A673 (cell line): ENCODE data around the gene AMIGO3. TPM values are rescaled to one million over a fixed set of nuclear protein-coding genes. Genes with fewer than 3 reads are reported as not detected.
"Not testable (repeated sequence)": the region's sequence is repeated elsewhere in the genome, so short reads cannot be mapped to it uniquely, and the experiment has no call there.

Experiments
- BruUV-seq: library from RNA; stranded (reverse); fragments of 400-500 nt; replicated peaks from 2 replicates; lab custom pipeline; 2021; lab: Mats Ljungman, UMichigan
- CTCF ChIA-PET: fragments of 300-600 bp; sonication (Branson Sonifier 250); formaldehyde crosslinking; loops from one replicate; lab custom pipeline; 2022; ENCODE audit warnings: antibody characterized with exemption; lab: Charles Lee
- POLR2A ChIA-PET: fragments of 300-600 bp; sonication (Branson Sonifier 250); formaldehyde crosslinking; loops from one replicate; lab custom pipeline; 2022; ENCODE audit warnings: antibody characterized with exemption; ENCODE audit not compliant: low non-redundant PET; lab: Charles Lee
- DNase-seq: peaks from one replicate; pipeline ENCODE4 v3.0.0-alpha.2; 2015; ENCODE audit warnings: low spot score
- H3K27ac ChIP-seq: fragments of 200-600 bp; sonication (generic); 2 replicates; pipeline ENCODE4 v1.5.1; 2016; ENCODE audit warnings: mixed run types, low read depth, mild to moderate bottlenecking, mixed read lengths, antibody characterized with exemption, low read length; ENCODE audit not compliant: poor library complexity, severe bottlenecking
- H3K27me3 ChIP-seq: fragments of 200-600 bp; sonication (generic); replicated peaks from 2 replicates; pipeline ENCODE4 v1.6.1; 2017; ENCODE audit warnings: mixed run types, low read depth, mild to moderate bottlenecking, mixed read lengths, antibody characterized with exemption, low read length; ENCODE audit not compliant: insufficient read depth, poor library complexity
- H3K36me3 ChIP-seq: fragments of 200-600 bp; sonication (generic); 2 replicates; pipeline ENCODE4 v1.6.1; 2016; ENCODE audit warnings: mixed run types, mild to moderate bottlenecking, mixed read lengths, antibody characterized with exemption, low read length; ENCODE audit not compliant: insufficient read depth, poor library complexity, severe bottlenecking
- H3K4me1 ChIP-seq: fragments of 200-600 bp; sonication (generic); 2 replicates; pipeline ENCODE4 v1.6.1; 2017; ENCODE audit warnings: mixed run types, mild to moderate bottlenecking, mixed read lengths, antibody characterized with exemption, low read length; ENCODE audit not compliant: insufficient read depth, poor library complexity, severe bottlenecking
- H3K4me3 ChIP-seq: fragments of 200-600 bp; sonication (generic); 2 replicates; pipeline ENCODE4 v1.5.1; 2016; ENCODE audit warnings: low read depth, mixed run types, mild to moderate bottlenecking, mixed read lengths, low read length; ENCODE audit not compliant: poor library complexity, severe bottlenecking
- H3K9me3 ChIP-seq: fragments of 200-600 bp; sonication (generic); 2 replicates; pipeline ENCODE4 v1.6.1; 2016; ENCODE audit warnings: mixed run types, low read depth, mild to moderate bottlenecking, mixed read lengths, antibody characterized with exemption, low read length; ENCODE audit not compliant: poor library complexity, severe bottlenecking
- EZH2 ChIP-seq: fragments of 200-600 bp; sonication (generic); IDR thresholded peaks from 2 replicates; pipeline ENCODE4 v1.6.1; 2017; ENCODE audit warnings: borderline replicate concordance, low read depth, mild to moderate bottlenecking, mixed read lengths, antibody characterized with exemption, low read length; ENCODE audit not compliant: poor library complexity, severe bottlenecking
- intact Hi-C: fragments of 100-400 bp; cut with micrococcal nuclease; formaldehyde crosslinking; loops from one replicate; pipeline ENCODE4 v1.10.0; 2022; ENCODE audit not compliant: unreplicated experiment
- total RNA-seq: library from RNA; stranded (reverse); gene quantifications from 2 replicates; pipeline ENCODE4 v1.2.3, GENCODE V29; 2021
- TF ChIP-seq, protein P1 (sequence below): fragments of 300-800, 200-600 bp; sonication (generic); conservative IDR thresholded peaks from 2 replicates; pipeline ENCODE4 v1.5.1; 2017; ENCODE audit warnings: low read depth, mild to moderate bottlenecking, antibody characterized with exemption, low read length, moderate library complexity, mixed read lengths

AMIGO3 gene
- total RNA-seq, 1 experiment from 2014 or later = not detected

DNA sequence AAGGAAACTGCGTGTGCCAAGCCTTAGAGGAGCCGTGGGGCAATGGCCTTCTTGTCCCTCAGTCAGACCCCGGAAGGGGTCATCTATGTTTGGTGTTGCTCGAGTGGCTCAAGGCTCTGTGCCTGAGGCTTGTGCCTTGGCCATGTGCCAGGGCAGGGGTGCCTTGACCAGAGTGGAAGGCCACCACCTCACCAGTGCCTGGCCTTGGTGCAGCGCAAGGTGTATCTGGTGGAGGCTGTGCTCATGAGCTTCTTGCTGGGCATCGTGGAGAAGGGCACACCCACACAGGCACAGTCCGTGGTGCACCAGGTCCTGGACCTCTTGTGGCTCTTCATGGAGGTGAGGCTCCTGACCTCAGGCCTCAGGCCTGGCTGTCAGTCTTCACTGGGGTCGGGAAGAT is 19.5 kb downstream of the AMIGO3 start:
- ChIA-PET POLR2A (no interaction called here), CTCF (no interaction called here)
- TF ChIP-seq EZH2 = no peak
- TF ChIP-seq, protein P1, sequence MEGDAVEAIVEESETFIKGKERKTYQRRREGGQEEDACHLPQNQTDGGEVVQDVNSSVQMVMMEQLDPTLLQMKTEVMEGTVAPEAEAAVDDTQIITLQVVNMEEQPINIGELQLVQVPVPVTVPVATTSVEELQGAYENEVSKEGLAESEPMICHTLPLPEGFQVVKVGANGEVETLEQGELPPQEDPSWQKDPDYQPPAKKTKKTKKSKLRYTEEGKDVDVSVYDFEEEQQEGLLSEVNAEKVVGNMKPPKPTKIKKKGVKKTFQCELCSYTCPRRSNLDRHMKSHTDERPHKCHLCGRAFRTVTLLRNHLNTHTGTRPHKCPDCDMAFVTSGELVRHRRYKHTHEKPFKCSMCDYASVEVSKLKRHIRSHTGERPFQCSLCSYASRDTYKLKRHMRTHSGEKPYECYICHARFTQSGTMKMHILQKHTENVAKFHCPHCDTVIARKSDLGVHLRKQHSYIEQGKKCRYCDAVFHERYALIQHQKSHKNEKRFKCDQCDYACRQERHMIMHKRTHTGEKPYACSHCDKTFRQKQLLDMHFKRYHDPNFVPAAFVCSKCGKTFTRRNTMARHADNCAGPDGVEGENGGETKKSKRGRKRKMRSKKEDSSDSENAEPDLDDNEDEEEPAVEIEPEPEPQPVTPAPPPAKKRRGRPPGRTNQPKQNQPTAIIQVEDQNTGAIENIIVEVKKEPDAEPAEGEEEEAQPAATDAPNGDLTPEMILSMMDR = no peak
- Histone ChIP-seq H3K36me3 (no peaks in the 10 kb centered on the region), H3K27ac (no peak overlapping the region), H3K9me3 (no peaks in the 10 kb centered on the region), H3K4me3 (no peak overlapping the region), H3K4me1 (no peaks in the 10 kb centered on the region), H3K27me3 (no peaks in the 10 kb centered on the region)
- BruUV-seq = no TSS peak
- no peak for DNase-seq
- intact Hi-C loops = loop anchor here (5.0 kb wide), 1 partner anchor 207 kb away; no protein-coding TSS in a partner anchor

DNA sequence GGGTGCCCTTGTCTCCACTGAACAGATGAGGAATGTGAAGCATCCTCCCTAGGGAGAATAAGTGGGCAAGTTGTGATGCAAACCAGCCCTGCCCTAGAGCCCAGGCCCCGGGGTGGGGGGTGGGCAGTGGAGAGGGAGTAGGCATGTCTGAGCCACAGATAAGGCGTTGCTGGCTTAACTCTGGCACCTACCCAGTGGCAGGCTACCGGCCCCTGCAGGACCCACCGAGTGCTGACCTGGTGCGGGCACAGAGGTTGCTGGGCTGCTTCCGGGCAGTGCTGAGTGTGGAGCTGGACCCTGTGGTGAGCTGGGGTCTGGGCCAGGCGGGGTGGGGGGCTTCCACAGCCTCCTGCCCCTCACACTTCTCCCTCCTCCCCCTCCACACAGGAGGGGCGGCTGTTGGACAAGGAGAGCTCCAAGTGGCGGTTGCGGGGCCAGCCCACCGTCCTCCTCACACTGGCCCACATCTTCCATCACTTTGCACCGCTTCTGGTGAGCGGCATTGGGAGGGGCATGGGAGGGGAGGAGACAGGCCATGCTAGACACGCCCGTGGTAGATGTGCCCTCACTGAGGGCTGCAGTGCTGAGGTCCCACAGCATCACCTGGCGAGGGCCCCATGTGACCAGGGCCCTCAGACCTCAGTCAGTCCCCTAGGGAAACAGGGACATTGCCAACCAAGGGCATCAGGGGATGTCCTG is 20.1 kb downstream of the AMIGO3 start:
- no peak overlapping the region for H3K27ac ChIP-seq
- CTCF ChIA-PET = no interaction called here
- no peaks in the 10 kb centered on the region for H3K27me3 ChIP-seq
- no peaks in the 10 kb centered on the region for H3K36me3 ChIP-seq
- no peak for DNase-seq
- H3K9me3 ChIP-seq = no peaks in the 10 kb centered on the region
- H3K4me1 ChIP-seq = no peaks in the 10 kb centered on the region
- BruUV-seq = no TSS peak
- POLR2A ChIA-PET = no interaction called here
- no peak for TF ChIP-seq EZH2
- TF ChIP-seq, protein P1 = no peak
- intact Hi-C loops = no loop called here
- H3K4me3 ChIP-seq = no peak overlapping the region

DNA sequence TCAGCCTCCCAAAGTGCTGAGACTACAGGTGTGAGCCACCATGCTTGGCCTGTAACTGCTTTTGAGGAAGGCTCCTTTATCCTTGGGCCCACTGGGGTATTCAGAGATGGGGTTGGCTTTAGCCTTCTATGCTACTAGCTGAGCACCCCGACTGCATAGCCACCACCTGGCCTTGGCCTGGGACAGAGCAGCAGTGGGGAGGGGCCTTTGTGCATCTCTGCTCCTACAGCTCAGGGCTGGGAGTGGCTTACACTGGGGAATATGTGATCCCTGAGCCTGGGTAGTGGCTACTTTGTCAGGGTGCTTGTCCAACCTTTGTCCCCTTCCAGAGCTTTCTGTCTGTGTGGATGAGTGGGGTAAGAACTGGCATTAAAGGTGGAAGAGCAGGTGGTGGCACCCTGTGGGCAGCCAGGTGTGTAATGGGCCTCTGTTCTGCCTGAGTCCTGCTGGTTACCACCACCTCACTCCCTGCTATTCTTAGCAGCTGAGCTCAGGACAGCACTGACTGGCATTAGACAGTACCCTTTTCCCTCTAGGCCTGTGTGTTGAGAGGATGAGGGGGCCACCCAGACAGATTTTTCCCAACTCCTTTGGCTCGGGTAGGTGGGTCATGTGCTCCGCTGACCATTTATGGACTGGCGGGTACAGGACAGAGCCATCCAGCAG is 24.0 kb downstream of the AMIGO3 start:
- H3K27me3 ChIP-seq, H3K9me3 ChIP-seq, DNase-seq, H3K4me3 ChIP-seq, CTCF ChIA-PET, BruUV-seq, H3K27ac ChIP-seq, POLR2A ChIA-PET, intact Hi-C loops, H3K36me3 ChIP-seq, H3K4me1 ChIP-seq: not testable (repeated sequence)

DNA sequence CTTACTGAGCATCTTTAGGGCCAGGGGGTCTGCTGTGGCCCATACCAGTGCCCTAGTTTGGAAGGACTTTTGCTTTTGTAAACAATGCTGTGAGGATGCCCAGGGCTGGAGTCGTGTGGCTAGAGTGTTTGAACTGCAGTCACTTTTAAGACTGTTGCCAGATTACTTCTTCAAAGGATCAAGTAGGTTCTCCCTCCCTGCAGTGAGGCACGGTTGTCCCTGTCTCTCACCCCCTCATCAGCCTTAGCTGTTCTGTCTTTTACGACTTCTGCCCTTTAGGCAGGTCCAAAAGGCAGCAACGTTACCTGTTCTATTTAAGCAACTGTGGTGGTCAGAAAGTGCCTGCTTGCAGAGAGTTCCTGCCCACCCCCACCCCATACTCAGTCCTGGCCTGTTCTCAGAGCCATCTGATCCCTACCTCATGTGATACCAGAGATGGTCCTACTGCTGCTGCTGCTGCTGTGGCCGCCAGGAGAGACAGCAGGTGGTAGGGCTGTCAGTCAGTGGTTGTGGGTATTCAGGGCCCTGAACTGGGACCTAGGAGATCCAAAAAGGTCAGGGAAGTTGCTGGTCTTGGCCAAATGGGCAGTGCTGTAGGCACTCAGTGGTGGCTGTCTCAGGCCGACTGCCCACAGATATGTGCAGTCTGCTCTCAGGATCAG is 24.9 kb downstream of the AMIGO3 start:
- BruUV-seq, CTCF ChIA-PET, intact Hi-C loops: not testable (repeated sequence)

DNA sequence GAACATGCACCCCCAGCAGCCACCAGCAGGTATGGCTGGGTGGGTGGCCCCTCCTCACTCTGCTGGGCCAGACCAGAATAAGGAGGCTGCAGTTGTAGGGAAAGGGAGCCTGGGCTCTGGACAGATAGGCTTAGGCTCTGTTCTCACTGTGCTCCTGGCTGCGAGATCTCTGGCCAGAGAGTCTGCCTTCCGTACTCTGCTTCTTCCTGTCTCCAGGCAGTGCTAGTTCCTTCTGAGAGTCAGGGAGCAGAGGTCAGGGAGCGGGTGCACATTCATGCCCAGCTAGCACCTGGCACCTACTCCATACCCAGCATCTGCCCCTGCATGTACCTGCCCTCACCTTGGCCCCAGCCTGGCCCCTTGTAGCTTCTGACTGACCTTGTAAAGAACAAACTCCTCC is 28.0 kb downstream of the AMIGO3 start:
- H3K4me3 ChIP-seq, H3K36me3 ChIP-seq, intact Hi-C loops, H3K27ac ChIP-seq, H3K9me3 ChIP-seq, H3K4me1 ChIP-seq, DNase-seq, POLR2A ChIA-PET, BruUV-seq, H3K27me3 ChIP-seq, CTCF ChIA-PET: not testable (repeated sequence)

More for the DNA sequence above, 24.9 kb downstream of the AMIGO3 start:
- H3K9me3 ChIP-seq, H3K36me3 ChIP-seq, H3K27ac ChIP-seq, H3K4me3 ChIP-seq, POLR2A ChIA-PET, H3K27me3 ChIP-seq, H3K4me1 ChIP-seq, DNase-seq: not testable (repeated sequence)

DNA sequence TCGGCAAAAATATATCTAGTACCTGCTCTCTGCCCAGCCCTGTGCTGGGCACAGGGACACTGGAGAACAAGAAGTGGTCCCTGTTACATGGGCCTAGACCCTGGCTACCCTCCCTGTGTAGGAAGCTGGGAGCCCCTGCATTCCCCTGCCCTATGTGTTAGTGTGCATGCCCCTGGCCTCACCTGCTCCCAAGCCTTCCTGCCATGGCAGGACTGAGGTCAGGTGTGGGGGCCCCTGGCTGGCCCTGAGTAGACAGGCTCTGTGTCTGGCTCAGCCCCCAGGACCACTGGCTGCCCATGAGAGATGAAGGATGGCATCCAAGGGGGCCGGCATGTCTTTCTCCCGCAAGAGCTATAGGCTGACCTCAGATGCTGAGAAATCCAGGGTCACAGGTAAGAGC is 28.6 kb downstream of the AMIGO3 start:
- POLR2A ChIA-PET, H3K4me3 ChIP-seq: not testable (repeated sequence)

More for the DNA sequence above, 28.6 kb downstream of the AMIGO3 start:
- H3K27ac ChIP-seq, intact Hi-C loops, DNase-seq, CTCF ChIA-PET, H3K4me1 ChIP-seq, H3K36me3 ChIP-seq, H3K27me3 ChIP-seq, BruUV-seq, H3K9me3 ChIP-seq: not testable (repeated sequence)
